Left kidney (tissue), 8 donors: ENCODE measurements around the gene PABPC1L. TPM values are rescaled to one million over a fixed set of nuclear protein-coding genes. Genes with fewer than 3 reads are reported as not detected.
"Not testable (repeated sequence)": the region's sequence is repeated elsewhere in the genome, so short reads cannot be mapped to it uniquely, and the experiment has no call there.

ENCODE experiments used
- DNase-seq: peaks from one replicate; pipeline ENCODE4 v3.0.0-alpha.2; 2013
- long read RNA-seq, 8 donors: transcript quantifications; one replicate each; lab custom pipeline, GENCODE V29; 2026
- polyA plus RNA-seq: library from polyadenylated mRNA; unstranded; fragments of 120-200 nt; gene quantifications from one replicate; pipeline ENCODE4 v1.2.1, GENCODE V29; 2013; ENCODE audit not compliant: insufficient read length

PABPC1L gene
- 105 TPM for polyA plus RNA-seq
- long read RNA-seq, donor 1, transcript PABPC1L-202 (8 exons, 1,263 nt): major isoform, 8 of 77 reads
- long read RNA-seq, donor 1, partial matches to known transcripts: 50 of 77 reads
- long read RNA-seq, donor 1, other reads (novel, unspliced or antisense): 14 of 77 reads
- long read RNA-seq, donor 2, transcript PABPC1L-202 (8 exons, 1,263 nt): major isoform, 9 of 22 reads
- long read RNA-seq, donor 2, partial matches to known transcripts: 6 of 22 reads
- long read RNA-seq, donor 2, other reads (novel, unspliced or antisense): 0 of 22 reads
- long read RNA-seq, donor 3, transcript PABPC1L-202 (8 exons, 1,263 nt): major isoform, 9 of 28 reads
- long read RNA-seq, donor 3, transcript PABPC1L-207 (6 exons, 2,223 nt): minor isoform, 8 of 28 reads
- long read RNA-seq, donor 3, partial matches to known transcripts: 8 of 28 reads
- long read RNA-seq, donor 3, other reads (novel, unspliced or antisense): 0 of 28 reads
- long read RNA-seq, donor 4: 0 reads
- long read RNA-seq, donor 5, transcript PABPC1L-202 (8 exons, 1,263 nt): major isoform, 9 of 106 reads
- long read RNA-seq, donor 5, transcript PABPC1L-207 (6 exons, 2,223 nt): minor isoform, 7 of 106 reads
- long read RNA-seq, donor 5, partial matches to known transcripts: 49 of 106 reads
- long read RNA-seq, donor 5, other reads (novel, unspliced or antisense): 35 of 106 reads
- long read RNA-seq, donor 6, partial matches to known transcripts: 28 of 49 reads
- long read RNA-seq, donor 6, other reads (novel, unspliced or antisense): 16 of 49 reads
- long read RNA-seq, donor 7, partial matches to known transcripts: 0 of 6 reads
- long read RNA-seq, donor 7, other reads (novel, unspliced or antisense): 0 of 6 reads
- long read RNA-seq, donor 8, partial matches to known transcripts: 0 of 7 reads
- long read RNA-seq, donor 8, other reads (novel, unspliced or antisense): 0 of 7 reads

- peak; percentile 55 for DNase-seq
These were observed at the start of gene PABPC1L for GRCh38 chr20:44909872-44910689. Gene PABPC1L, plus strand, starts transcription at chr20:44910060. Its CDS starts 84 bp downstream, at chr20:44910144.

- DNase-seq: no peak
These were observed 48.3 kb upstream of the PABPC1L start for GRCh38 chr20:44861531-44862006.

- DNase-seq: no peak
These were observed 47.6 kb upstream of the PABPC1L start for GRCh38 chr20:44862286-44862685.

- DNase-seq: not testable (repeated sequence)
These were observed 46.3 kb upstream of the PABPC1L start for GRCh38 chr20:44863365-44864084.

GRCh38 chr20:44864493-44864892 is 45.4 kb upstream of the PABPC1L start:
- not testable (repeated sequence) for DNase-seq

GRCh38 chr20:44866703-44867335 is 43.0 kb upstream of the PABPC1L start:
- no peak for DNase-seq

- no peak for DNase-seq
These were observed 40.4 kb upstream of the PABPC1L start for GRCh38 chr20:44869471-44869870.

GRCh38 chr20:44882360-44882759 is 27.5 kb upstream of the PABPC1L start:
- not testable (repeated sequence) for DNase-seq

GRCh38 chr20:44883214-44883902 is 26.5 kb upstream of the PABPC1L start:
- no peak for DNase-seq

GRCh38 chr20:44884907-44885391 is 24.9 kb upstream of the PABPC1L start:
- no peak for DNase-seq

GRCh38 chr20:44885392-44886265 is 24.2 kb upstream of the PABPC1L start, which contains the start of gene YWHAB:
Gene YWHAB, plus strand, starts transcription at chr20:44885705. Its CDS starts 15,829 bp downstream, at chr20:44901534.
- peak; percentile 98 for DNase-seq

- DNase-seq: no peak
These were observed 23.6 kb upstream of the PABPC1L start for GRCh38 chr20:44886266-44886651.

- DNase-seq: no peak
These were observed 23.0 kb upstream of the PABPC1L start for GRCh38 chr20:44886828-44887227.

- no peak for DNase-seq
These were observed 22.4 kb upstream of the PABPC1L start for GRCh38 chr20:44887466-44887865.

- DNase-seq: no peak
These were observed 21.4 kb upstream of the PABPC1L start for GRCh38 chr20:44888226-44889103.

GRCh38 chr20:44891826-44892225 is 18.0 kb upstream of the PABPC1L start:
- no peak for DNase-seq

- no peak for DNase-seq
These were observed 14.9 kb upstream of the PABPC1L start for GRCh38 chr20:44894959-44895358.
